Tibial nerve (tissue), 4 donors: ENCODE results near the gene LRRC37A3. TPM values are rescaled to one million over a fixed set of nuclear protein-coding genes. Genes with fewer than 3 reads are reported as not detected.
"Not testable (repeated sequence)": the region's sequence is repeated elsewhere in the genome, so short reads cannot be mapped to it uniquely, and the experiment has no call there.

ENCODE experiments used
- DNase-seq, 2 donors: peaks; one replicate each; pipeline ENCODE4 v3.0.0-alpha.2; 2019; ENCODE audit warnings: low spot score in 2 of 2
- H3K27ac ChIP-seq, 4 donors: fragments of 200-600 bp; sonication (generic) in 3 of 4; one replicate each; pipeline ENCODE4 v1.5.1; 2017 to 2019; ENCODE audit warnings: mild to moderate bottlenecking in 1 of 4
- H3K27me3 ChIP-seq, 2 donors: fragments of 200-600 bp; sonication (generic) in 1 of 2; one replicate each; pipeline versions ENCODE4 v1.5.1 to v1.6.0; 2017 to 2019
- H3K36me3 ChIP-seq, 3 donors: fragments of 200-600 bp; sonication (generic); one replicate each; pipeline ENCODE4 v1.5.1; 2018 to 2019
- H3K4me1 ChIP-seq, 4 donors: fragments of 200-600 bp; sonication (generic) in 3 of 4; one replicate each; pipeline ENCODE4 v1.5.1; 2017 to 2019
- H3K4me3 ChIP-seq, 4 donors: fragments of 200-600 bp; sonication (generic) in 3 of 4; one replicate each; pipeline ENCODE4 v1.5.1; 2017 to 2019; ENCODE audit warnings: mild to moderate bottlenecking in 1 of 4, moderate library complexity in 1 of 4
- H3K9me3 ChIP-seq, 4 donors: fragments of 200-600 bp; sonication (generic) in 3 of 4; one replicate each; pipeline ENCODE4 v1.5.1; 2017 to 2019
- CTCF ChIP-seq, 5 experiments: fragments of 200-600 bp in 3 of 5; fragments of 450-650 bp in 2 of 5; sonication (generic) in 3 of 5; IDR thresholded peaks; one replicate each; pipeline ENCODE4 v1.5.1; 2016 to 2019; ENCODE audit warnings: antibody characterized with exemption in 5 of 5, mild to moderate bottlenecking in 3 of 5, moderate library complexity in 2 of 5
- EP300 ChIP-seq, 2 donors: sonication (generic); formaldehyde crosslinking; IDR thresholded peaks; one replicate each; pipeline ENCODE4 v1.6.1; 2017; ENCODE audit warnings: antibody characterized with exemption in 2 of 2, mild to moderate bottlenecking in 1 of 2
- POLR2A ChIP-seq, 2 donors: fragments of 450-650 bp; IDR thresholded peaks; one replicate each; pipeline ENCODE4 v1.6.1; 2017; ENCODE audit warnings: antibody characterized with exemption in 2 of 2, mild to moderate bottlenecking in 2 of 2, moderate library complexity in 2 of 2
- WGBS, 2 donors: methylation state at CpG; one replicate each; pipeline ENCODE4 v1.1.5; 2018; 5-methylcytosine and 5-hydroxymethylcytosine counted together
- total RNA-seq, 4 donors: library from RNA; depleted of rRNA; stranded (reverse); fragments of >200 nt; gene quantifications; one replicate each; pipeline ENCODE4 v1.1.0, GENCODE V29; 2016

Gene LRRC37A3
- total RNA-seq, 4 donors from 2014 or later: 7.0 to 20.5 (median 10.4) TPM

GRCh38 chr17:64920026-64920418 is 744 bp upstream of the LRRC37A3 start:
- 80 to 87% methylated on average over 9 of the region's 9 CpGs for WGBS, 2 donors
- H3K27ac ChIP-seq: peak overlapping the region; percentile 89 to 99 (median 96)
- no peak for TF ChIP-seq CTCF (IDR thresholded peaks at IDR 0.05)
- TF ChIP-seq POLR2A (IDR thresholded peaks at IDR 0.05): no peak
- TF ChIP-seq EP300 (IDR thresholded peaks at IDR 0.05): no peak

GRCh38 chr17:64918842-64919288 is 413 bp downstream of the LRRC37A3 start:
- H3K27ac ChIP-seq: peak overlapping the region; percentile 89 to 99 (median 96)
- H3K27me3 ChIP-seq, DNase-seq, H3K36me3 ChIP-seq, H3K9me3 ChIP-seq, H3K4me1 ChIP-seq: not testable (repeated sequence)
- peak overlapping the region; percentile 77 to 91 (median 88) for H3K4me3 ChIP-seq
- 0% methylated on average over 2 to 8 of the region's 47 CpGs for WGBS, 2 donors

More at GRCh38 chr17:64920026-64920418, 744 bp upstream of the LRRC37A3 start:
- DNase-seq: no peak
- H3K4me1 ChIP-seq: peaks cover 0 to 5% (median 2%) of the 10 kb centered on the region in 4 donors
- no peaks in the 10 kb centered on the region for H3K36me3 ChIP-seq
- no peaks in the 10 kb centered on the region for H3K9me3 ChIP-seq
- peak overlapping the region; percentile 77 to 91 (median 88) for H3K4me3 ChIP-seq
- H3K27me3 ChIP-seq: no peaks in the 10 kb centered on the region

GRCh38 chr17:64917540-64917939 is 1.7 kb downstream of the LRRC37A3 start:
- WGBS, 2 donors: 94 to 95% methylated on average over 14 of the region's 16 CpGs
- H3K36me3 ChIP-seq, H3K27ac ChIP-seq, H3K9me3 ChIP-seq, H3K4me1 ChIP-seq, DNase-seq, H3K27me3 ChIP-seq, H3K4me3 ChIP-seq: not testable (repeated sequence)

DNA sequence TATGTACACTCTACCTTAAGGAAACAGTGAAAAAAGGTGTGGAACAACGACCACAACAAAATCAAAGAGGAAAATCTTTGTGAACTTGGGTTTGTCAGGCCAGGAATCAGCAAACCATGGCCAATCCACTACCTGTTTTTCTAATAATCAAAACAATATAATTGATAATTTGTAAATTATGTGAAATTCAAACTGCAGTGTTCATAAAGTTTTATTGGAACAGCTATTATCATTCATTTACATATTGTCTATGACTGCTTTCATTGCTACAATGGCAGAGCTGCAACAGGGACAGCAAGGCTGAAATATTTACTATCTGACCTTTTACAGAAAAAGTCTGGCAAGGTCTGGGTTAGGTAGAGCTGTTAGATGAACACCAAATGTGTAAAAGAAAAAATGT is 4.0 kb downstream of the LRRC37A3 start:
- not testable (repeated sequence) for H3K4me3 ChIP-seq, H3K4me1 ChIP-seq, DNase-seq, H3K36me3 ChIP-seq, H3K9me3 ChIP-seq, H3K27ac ChIP-seq, H3K27me3 ChIP-seq
- WGBS, 2 donors: 96 to 100% methylated on average over 1 of the region's 1 CpG

DNA sequence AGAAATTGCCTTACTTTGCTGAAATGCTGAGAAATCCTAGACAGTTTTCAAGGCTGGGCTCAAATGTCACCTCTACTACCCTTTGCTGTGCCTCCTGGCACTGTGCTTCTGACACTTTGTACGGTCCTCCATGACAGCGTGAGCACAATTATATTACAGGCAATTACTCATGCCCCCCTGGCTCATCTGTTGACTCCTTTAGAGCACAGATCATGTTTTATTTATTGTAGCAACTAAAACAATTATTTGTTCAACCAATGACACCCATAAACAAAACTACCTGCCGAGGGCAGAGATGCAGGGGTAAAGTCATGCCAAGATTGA is 9.1 kb downstream of the LRRC37A3 start:
- WGBS, 2 donors: 71 to 79% methylated on average over 1 to 3 of the region's 3 CpGs
- H3K4me1 ChIP-seq, H3K36me3 ChIP-seq, H3K27me3 ChIP-seq, H3K4me3 ChIP-seq, H3K9me3 ChIP-seq, DNase-seq, H3K27ac ChIP-seq: not testable (repeated sequence)

- not testable (repeated sequence) for DNase-seq, H3K36me3 ChIP-seq, H3K27ac ChIP-seq, H3K4me3 ChIP-seq, H3K27me3 ChIP-seq, H3K9me3 ChIP-seq, H3K4me1 ChIP-seq
- 78 to 91% methylated on average over 6 of the region's 7 CpGs for WGBS, 2 donors
Measured at GRCh38 chr17:64909511-64910190, 9.6 kb downstream of the LRRC37A3 start.

GRCh38 chr17:64904069-64904468 is 15.2 kb downstream of the LRRC37A3 start:
- not testable (repeated sequence) for DNase-seq, H3K27me3 ChIP-seq, H3K27ac ChIP-seq, H3K9me3 ChIP-seq, H3K4me1 ChIP-seq, H3K36me3 ChIP-seq, H3K4me3 ChIP-seq
- WGBS, 2 donors: 94 to 97% methylated on average over 2 of the region's 5 CpGs

GRCh38 chr17:64897136-64897535 is 22.1 kb downstream of the LRRC37A3 start:
- WGBS, 2 donors: 90 to 98% methylated on average over 12 to 13 of the region's 15 CpGs
- not testable (repeated sequence) for H3K4me3 ChIP-seq, H3K36me3 ChIP-seq, H3K4me1 ChIP-seq, H3K27ac ChIP-seq, H3K9me3 ChIP-seq, H3K27me3 ChIP-seq
- peak in 1 of 2 donors; percentile 12 for DNase-seq

DNA sequence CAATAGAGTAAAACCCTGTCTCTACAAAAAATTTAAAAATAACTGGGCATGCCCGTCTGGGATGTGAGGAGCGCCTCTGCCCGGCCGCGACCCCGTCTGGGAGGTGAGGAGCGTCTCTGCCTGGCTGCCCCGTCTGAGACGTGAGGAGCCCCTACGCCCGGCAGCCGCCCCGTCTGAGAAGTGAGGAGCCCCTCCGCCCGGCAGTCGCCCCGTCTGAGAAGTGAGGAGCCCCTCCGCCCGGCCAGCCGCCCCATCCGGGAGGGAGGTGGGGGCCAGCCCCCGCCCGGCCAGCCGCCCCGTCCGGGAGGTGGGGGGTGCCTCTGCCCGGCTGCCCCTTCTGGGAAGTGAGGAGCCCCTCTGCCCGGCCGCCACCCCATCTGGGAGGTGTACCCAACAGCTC is 45.1 kb downstream of the LRRC37A3 start:
- H3K36me3 ChIP-seq, H3K9me3 ChIP-seq, DNase-seq, H3K27ac ChIP-seq, H3K4me1 ChIP-seq, H3K27me3 ChIP-seq, H3K4me3 ChIP-seq: not testable (repeated sequence)
- 95 to 96% methylated on average over 14 to 24 of the region's 29 CpGs for WGBS, 2 donors
